ENCODE measurements around the gene RFNG. TPM values are rescaled to one million over a fixed set of nuclear protein-coding genes. Genes with fewer than 3 reads are reported as not detected.

The RFNG gene
- total RNA-seq, 2 experiments from 2014 or later = 17.6 to 18.0 TPM

- no peaks in the 10 kb centered on the region for H3K27me3 Mint-ChIP-seq (ENCODE audit: low read depth)
- no peaks in the 10 kb centered on the region for H3K9me3 Mint-ChIP-seq
- H3K4me1 Mint-ChIP-seq (ENCODE audit: low read depth) = no peaks in the 10 kb centered on the region
- CTCF ChIA-PET = no interaction called here
- H3K36me3 Mint-ChIP-seq (ENCODE audit: low read depth) = no peaks in the 10 kb centered on the region
- DNase-seq = no peak
- intact Hi-C loops (cut with micrococcal nuclease) = no loop called here
- H3K27ac Mint-ChIP-seq = no peak overlapping the region
- H3K4me3 Mint-ChIP-seq = no peak overlapping the region
Observed at GRCh38 chr17:81998691-81999438, 52.7 kb downstream of the RFNG start.

- no peaks in the 10 kb centered on the region for H3K9me3 Mint-ChIP-seq
- no peak overlapping the region for H3K4me3 Mint-ChIP-seq
- intact Hi-C loops (cut with micrococcal nuclease) = no loop called here
- CTCF ChIA-PET = interaction anchor here (1.4 kb wide), 1 partner anchor 22 kb away, joined by 4 read pairs; no protein-coding TSS in a partner anchor
- peak overlapping the region; percentile 11 for H3K27ac Mint-ChIP-seq
- DNase-seq = no peak
- no peaks in the 10 kb centered on the region for H3K27me3 Mint-ChIP-seq (ENCODE audit: low read depth)
- H3K4me1 Mint-ChIP-seq (ENCODE audit: low read depth) = no peaks in the 10 kb centered on the region
- no peaks in the 10 kb centered on the region for H3K36me3 Mint-ChIP-seq (ENCODE audit: low read depth)
Observed at GRCh38 chr17:81998212-81998611, 53.4 kb downstream of the RFNG start.

Other genes starting within 250 kb of the RFNG start
- not detected for gene GCGR, start 247.7 kb downstream of the RFNG start, total RNA-seq
- 10 to 100 TPM; 53.7 to 55.6 TPM for gene MCRIP1, start 218.5 kb downstream of the RFNG start, total RNA-seq
- not detected for gene PPP1R27, start 216.8 kb downstream of the RFNG start, total RNA-seq
- gene P4HB, start 191.3 kb downstream of the RFNG start, total RNA-seq = 100 to 1,000 TPM; 273 to 276 TPM
- 100 to 1,000 TPM; 355 to 389 TPM for gene ARHGDIA, start 180.5 kb downstream of the RFNG start, total RNA-seq
- 100 to 1,000 TPM; 213 to 217 TPM for gene ALYREF, start 160.2 kb downstream of the RFNG start, total RNA-seq
- 100 to 1,000 TPM; 171 to 182 TPM for gene ANAPC11, start 160.1 kb downstream of the RFNG start, total RNA-seq
- gene NPB, start 149.6 kb downstream of the RFNG start, total RNA-seq = under 1 TPM; 0.12 to 0.19 TPM
- 10 to 100 TPM; 15.9 to 16.6 TPM for gene PCYT2, start 140.4 kb downstream of the RFNG start, total RNA-seq
- gene SIRT7, start 133.6 kb downstream of the RFNG start, total RNA-seq = 10 to 100 TPM; 18.8 to 22.1 TPM
- 10 to 100 TPM; 13.5 to 14.8 TPM for gene MAFG, start 124.1 kb downstream of the RFNG start, total RNA-seq
- gene PYCR1, start 114.5 kb downstream of the RFNG start, total RNA-seq = 100 to 1,000 TPM; 121 to 130 TPM
- gene MYADML2, start 104.6 kb downstream of the RFNG start, total RNA-seq = not detected
- gene NOTUM, start 90.6 kb downstream of the RFNG start, total RNA-seq = under 1 TPM; 0.35 to 0.38 TPM
- gene ASPSCR1, start 74.2 kb downstream of the RFNG start, total RNA-seq = 10 to 100 TPM; 33.6 to 34.8 TPM
- 10 to 100 TPM; 55.8 to 57.8 TPM for gene CENPX, start 28.9 kb downstream of the RFNG start, total RNA-seq
- 10 to 100 TPM; 12.0 to 12.5 TPM for gene LRRC45, start 28.5 kb downstream of the RFNG start, total RNA-seq
- 1 to 10 TPM; 4.5 to 4.8 TPM for gene RAC3, start 20.1 kb downstream of the RFNG start, total RNA-seq
- 100 to 1,000 TPM; 139 to 146 TPM for gene DCXR, start 14.1 kb downstream of the RFNG start, total RNA-seq
- 10 to 100 TPM; 91.0 to 91.3 TPM for gene GPS1, start 87 bp upstream of the RFNG start, total RNA-seq
- gene DUS1L, start 14.0 kb upstream of the RFNG start, total RNA-seq = 100 to 1,000 TPM; 132 to 133 TPM
- 100 to 1,000 TPM; 183 to 195 TPM for gene FASN, start 46.4 kb upstream of the RFNG start, total RNA-seq
- 10 to 100 TPM; 40.7 to 43.9 TPM for gene CCDC57, start 161.0 kb upstream of the RFNG start, total RNA-seq
- gene SLC16A3, start 177.2 kb upstream of the RFNG start, total RNA-seq = 10 to 100 TPM; 15.2 to 18.3 TPM
- 100 to 1,000 TPM in 1 of 2 experiments, 10 to 100 TPM in 1; 99.8 to 100 TPM for gene CSNK1D, start 221.9 kb upstream of the RFNG start, total RNA-seq